ENCODE results near the gene OAS1.
"Not testable (repeated sequence)": the region's sequence is repeated elsewhere in the genome, so short reads cannot be mapped to it uniquely, and the experiment has no call there.

The OAS1 gene

DNA sequence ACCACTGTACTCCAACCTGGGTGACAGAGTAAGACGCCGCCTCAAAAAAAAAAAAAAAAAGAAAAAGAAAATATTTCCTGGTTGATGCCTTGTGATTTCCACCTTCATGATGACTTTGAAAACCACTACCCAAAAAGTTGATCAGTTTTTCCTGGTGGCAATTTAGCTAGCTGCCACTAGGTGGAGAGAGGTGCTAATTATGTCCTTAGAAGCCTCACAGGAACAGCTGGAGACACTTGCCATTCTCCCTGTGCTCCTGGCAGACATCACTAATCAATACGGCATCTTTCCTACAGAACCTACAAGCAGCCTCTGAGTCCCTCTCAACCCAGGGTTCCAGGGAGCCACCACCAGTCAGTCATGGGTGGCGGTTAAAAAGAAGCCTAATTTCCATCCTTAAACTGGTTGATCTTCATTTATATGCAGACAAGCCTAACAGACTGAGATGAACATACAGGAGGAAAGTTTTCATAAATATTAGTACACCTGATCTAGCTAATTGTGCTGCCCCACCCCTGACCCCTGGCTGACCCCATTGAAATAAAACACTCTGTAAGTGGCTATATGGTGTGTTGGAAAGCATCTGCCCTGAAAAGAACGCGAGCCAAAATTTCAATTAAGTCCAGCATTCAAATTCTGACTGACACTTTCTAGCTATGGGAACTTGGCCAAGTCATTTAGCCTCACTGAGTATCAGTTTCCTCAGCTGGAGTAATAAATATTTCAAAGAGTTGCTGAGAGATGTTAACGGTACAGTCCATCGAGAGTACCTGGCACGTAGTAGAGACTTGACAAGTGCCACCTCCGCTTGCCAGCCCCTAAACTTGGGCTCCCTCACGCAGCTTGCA is 6.2 kb upstream of the OAS1 start:
- peak in 1 of 2 donors; percentile 37 for DNase-seq (ENCODE audit: low read depth in 2 of 2)

GRCh38 chr12:112901271-112901670 is 5.5 kb upstream of the OAS1 start:
- DNase-seq (ENCODE audit: low read depth in 2 of 2): no peak

DNA sequence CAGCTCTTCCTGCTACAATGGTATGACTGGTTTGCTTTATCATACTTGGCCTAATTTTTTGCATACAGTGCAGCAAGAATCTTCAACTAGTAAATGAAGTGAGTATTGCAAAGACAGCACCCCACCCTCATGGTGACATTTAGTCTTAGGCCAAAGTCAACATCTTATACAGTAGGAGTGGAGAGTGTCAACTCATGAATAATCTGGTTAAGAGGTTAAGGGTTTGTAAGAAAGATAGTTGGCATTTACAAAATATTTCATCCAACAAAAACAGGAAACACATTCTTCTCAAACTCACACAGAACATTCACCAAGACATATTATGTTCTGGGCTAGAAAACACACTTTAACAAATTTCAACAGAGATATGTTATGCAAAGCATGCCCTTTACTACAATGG is 2.2 kb upstream of the OAS1 start:
- no peak for DNase-seq (ENCODE audit: low read depth in 2 of 2)

DNA sequence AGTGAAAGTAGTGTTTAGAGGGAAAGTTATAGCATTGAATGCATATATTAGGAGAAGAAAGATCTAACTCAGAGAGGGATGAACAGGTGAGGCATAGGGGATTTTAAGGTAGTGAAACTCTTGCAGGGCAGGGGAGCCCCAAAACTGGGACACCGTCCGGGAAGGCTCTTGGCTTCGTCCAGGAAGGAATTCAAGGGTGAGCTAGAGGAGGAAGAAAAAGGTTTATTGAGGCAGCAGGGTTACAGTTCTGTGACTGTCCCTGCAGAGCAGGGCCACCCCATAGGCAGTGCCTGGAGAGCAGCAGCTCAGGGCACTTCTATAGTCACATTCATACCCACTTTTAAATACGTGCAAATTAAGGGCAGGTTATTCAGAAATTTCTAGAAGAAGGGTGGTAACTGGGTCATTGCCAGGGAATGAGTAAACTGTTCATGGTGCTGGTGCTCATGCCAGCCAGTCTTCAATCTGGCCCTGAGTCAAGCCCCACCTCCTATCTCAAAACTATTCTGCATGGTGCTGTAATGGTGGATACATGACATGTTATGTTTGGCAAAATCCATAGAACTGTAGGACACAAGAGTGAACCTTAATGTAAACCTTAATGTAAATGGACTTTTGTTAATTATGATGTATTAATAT is 1.2 kb upstream of the OAS1 start:
- DNase-seq (ENCODE audit: low read depth in 2 of 2): no peak

- no peak for DNase-seq (ENCODE audit: low read depth in 2 of 2)
Measured at GRCh38 chr12:112907415-112908157, 824 bp downstream of the OAS1 start.

DNA sequence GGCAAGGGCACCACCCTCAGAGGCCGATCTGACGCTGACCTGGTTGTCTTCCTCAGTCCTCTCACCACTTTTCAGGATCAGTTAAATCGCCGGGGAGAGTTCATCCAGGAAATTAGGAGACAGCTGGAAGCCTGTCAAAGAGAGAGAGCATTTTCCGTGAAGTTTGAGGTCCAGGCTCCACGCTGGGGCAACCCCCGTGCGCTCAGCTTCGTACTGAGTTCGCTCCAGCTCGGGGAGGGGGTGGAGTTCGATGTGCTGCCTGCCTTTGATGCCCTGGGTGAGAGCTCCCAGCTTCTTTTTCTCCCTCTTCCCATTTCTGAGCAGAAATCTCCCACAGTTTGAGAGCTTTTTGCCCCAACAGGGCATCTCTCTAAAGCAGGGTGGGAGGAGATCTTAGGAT is 1.8 kb downstream of the OAS1 start:
- DNase-seq (ENCODE audit: low read depth in 2 of 2): no peak

DNA sequence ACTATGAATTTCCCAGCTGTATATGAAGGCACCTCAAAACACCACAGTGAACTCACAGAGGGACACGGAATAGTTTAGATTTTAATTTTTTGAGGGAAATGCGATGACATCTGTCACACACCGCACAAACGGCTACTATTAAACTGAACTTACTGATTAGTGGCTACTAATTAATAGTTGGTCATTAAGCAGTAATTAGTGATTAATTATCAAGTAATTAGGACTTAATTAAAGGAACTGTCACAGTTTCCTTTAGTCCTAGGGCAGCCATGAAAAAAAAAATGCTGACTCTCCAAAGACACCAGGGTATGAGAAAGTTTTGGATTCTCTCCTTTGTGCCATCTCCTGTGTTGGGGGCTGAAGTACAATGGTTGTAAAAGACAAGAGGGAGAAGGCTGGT is 2.9 kb downstream of the OAS1 start:
- DNase-seq (ENCODE audit: low read depth in 2 of 2): no peak

GRCh38 chr12:112913038-112913688 is 6.4 kb downstream of the OAS1 start:
- DNase-seq (ENCODE audit: low read depth in 2 of 2): no peak

DNA sequence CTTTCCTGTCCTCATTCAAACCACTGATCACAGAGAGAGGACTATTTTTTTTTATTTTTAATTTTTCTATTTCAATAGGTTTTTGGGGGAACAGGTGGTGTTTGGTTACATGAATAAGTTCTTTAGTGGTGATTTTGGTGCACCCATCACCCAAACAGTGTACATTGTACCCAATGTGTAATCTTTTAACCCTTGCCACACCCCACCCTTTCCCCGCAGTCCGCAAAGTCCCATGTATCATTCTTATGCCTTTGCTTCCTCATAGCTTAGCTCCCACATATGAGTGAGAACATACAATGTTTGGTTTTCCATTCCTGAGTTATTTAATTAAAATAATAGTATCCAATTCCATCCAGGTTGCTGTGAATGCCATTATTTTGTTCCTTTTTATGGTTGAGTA is 7.1 kb downstream of the OAS1 start:
- DNase-seq (ENCODE audit: low read depth in 2 of 2): not testable (repeated sequence)

GRCh38 chr12:112916270-112916669 is 9.5 kb downstream of the OAS1 start:
- no peak for DNase-seq (ENCODE audit: low read depth in 2 of 2)

- DNase-seq (ENCODE audit: low read depth in 2 of 2): no peak
Measured at GRCh38 chr12:112919121-112919520, 12.4 kb downstream of the OAS1 start.

DNA sequence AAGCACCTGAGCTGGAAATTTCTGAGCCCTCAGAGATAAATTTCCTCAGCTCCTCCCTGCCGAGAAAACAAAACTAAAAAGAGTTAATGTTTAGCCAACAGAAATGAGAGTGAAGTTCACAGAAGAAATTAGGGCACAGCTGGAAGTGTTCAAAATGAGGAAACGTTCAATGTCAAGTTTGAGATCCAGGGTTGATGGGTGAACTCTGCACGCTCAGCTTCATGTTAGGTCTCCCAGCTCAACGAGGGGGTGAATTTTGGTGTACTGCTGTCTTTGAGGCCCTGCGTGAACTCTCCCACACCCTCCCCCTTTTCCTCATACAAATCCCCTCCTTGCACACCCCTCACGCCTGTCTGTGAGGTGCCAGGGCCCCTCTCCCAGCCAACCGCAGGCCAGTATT is 18.2 kb downstream of the OAS1 start:
- DNase-seq (ENCODE audit: low read depth in 2 of 2): no peak

DNA sequence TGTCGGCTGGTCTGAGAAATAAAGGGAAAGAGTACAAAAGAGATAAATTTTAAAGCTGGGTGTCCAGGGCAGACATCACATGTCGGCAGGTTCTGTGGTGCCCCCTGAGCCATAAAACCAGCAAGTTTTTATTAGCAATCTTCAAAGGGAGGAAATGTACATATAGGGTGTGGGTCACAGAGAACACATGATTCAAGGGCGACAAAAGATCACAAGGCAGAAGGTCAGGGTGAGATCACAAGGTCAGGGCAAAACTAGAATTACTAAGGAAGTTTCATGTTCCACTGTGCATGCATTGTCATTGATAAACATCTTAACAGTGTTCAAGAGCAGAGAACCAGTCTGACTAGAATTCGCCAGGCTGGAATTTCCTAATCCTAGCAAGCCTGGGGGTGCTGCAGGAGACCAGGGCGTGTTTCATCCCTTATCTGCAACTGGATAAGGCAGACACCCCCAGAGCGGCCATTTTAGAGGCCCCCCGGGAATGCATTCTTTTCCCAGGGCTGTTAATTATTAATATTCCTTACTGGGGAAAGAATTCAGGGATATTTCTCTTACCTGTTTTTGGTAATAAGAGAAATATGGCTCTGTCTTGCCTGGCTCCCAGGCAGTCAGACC is 19.8 kb downstream of the OAS1 start:
- not testable (repeated sequence) for DNase-seq (ENCODE audit: low read depth in 2 of 2)

GRCh38 chr12:112927475-112927874 is 20.7 kb downstream of the OAS1 start:
- DNase-seq (ENCODE audit: low read depth in 2 of 2): no peak

- no peak for DNase-seq (ENCODE audit: low read depth in 2 of 2)
Measured at GRCh38 chr12:112927925-112928324, 21.2 kb downstream of the OAS1 start.

- DNase-seq (ENCODE audit: low read depth in 2 of 2): no peak
Measured at GRCh38 chr12:112928978-112929377, 22.2 kb downstream of the OAS1 start.

- no peak for DNase-seq (ENCODE audit: low read depth in 2 of 2)
Measured at GRCh38 chr12:112929715-112930114, 23.0 kb downstream of the OAS1 start.

GRCh38 chr12:112930350-112930749 is 23.6 kb downstream of the OAS1 start:
- DNase-seq (ENCODE audit: low read depth in 2 of 2): no peak

DNA sequence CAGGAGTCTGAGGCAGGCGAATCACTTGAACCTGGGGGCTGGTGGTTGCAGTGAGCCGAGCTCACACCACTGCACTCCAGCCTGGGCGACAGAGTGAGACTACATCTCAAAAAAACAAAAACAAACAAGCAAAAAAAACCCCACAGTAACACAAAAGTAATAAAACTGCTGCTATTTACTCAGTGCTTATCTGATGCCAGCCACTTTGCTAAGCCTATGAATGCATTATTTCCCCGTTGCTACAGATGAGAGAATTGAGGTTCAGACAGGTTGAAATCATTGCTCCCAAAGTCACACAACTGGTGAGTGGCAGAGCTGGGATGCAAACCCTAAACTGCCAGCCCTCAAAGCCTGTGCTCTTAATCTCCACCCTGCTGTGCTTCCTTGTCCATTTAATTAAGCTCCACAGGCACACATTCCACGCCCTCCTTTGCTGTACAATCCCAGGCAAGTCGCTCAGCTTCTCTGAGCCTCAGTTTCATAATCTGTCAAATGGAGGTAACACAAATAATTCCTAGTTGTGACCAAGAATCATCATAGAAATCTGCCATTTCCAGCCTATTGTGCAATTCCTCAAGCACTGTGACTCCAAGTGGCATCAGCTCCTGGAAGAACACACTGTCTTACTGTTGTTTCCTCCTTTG is 25.8 kb downstream of the OAS1 start:
- no peak for DNase-seq (ENCODE audit: low read depth in 2 of 2)

DNA sequence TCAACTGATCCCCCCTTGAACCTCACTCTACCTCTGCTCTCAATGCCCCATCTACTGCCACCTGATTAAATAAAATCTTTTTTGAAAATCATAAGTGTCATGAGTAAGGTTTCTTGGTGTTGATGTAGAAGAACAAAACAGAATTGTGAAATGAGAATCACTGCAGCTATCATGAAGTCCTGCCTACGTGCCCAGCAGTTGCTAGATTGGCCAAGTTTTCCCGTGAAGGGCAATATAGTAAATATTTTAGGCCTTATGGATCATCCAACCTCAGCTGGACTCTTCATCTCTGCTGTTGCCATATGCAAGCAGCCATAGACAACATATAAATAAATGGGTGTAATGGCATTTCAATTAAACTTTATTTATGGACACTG is 26.4 kb downstream of the OAS1 start:
- no peak for DNase-seq (ENCODE audit: low read depth in 2 of 2)

- no peak for DNase-seq (ENCODE audit: low read depth in 2 of 2)
Measured at GRCh38 chr12:112936264-112936663, 29.5 kb downstream of the OAS1 start.
